Uterus (tissue), 2 donors: ENCODE measurements around the gene FAM240A.

Experiments used
- POLR2A ChIP-seq, 2 donors: fragments of 450-650 bp; IDR thresholded peaks; one replicate each; pipeline ENCODE4 v1.6.1; 2016; ENCODE audit warnings: antibody characterized with exemption in 2 of 2, mild to moderate bottlenecking in 1 of 2, moderate library complexity in 1 of 2
- TF ChIP-seq, protein P1 (sequence below), 4 experiments: fragments of 200-600 bp in 2 of 4; fragments of 450-650 bp in 2 of 4; sonication (generic) in 2 of 4; IDR thresholded peaks; one replicate each; pipeline ENCODE4 v1.5.1; 2016 to 2019; ENCODE audit warnings: antibody characterized with exemption in 4 of 4, mild to moderate bottlenecking in 2 of 4, moderate library complexity in 1 of 4

DNA sequence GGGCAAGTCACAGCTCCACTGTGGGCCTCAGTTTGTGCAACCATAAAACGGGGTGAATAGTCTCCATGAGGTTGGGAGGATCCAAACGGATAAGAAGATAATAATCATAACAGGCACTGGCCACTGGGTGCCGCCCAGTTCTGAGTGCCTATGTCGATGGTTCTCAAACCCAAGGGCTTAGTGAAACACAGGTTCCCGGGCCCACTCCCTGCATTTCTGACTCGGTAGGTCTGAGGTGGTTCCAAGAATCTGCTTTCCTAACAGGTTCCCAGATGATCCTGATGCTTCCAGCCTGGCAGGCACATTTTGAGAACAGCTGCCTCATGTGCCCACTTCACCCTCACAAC lies 60.0 kb downstream of the FAM240A start:
- no peak for TF ChIP-seq POLR2A (IDR thresholded peaks at IDR 0.05)
- TF ChIP-seq, protein P1, sequence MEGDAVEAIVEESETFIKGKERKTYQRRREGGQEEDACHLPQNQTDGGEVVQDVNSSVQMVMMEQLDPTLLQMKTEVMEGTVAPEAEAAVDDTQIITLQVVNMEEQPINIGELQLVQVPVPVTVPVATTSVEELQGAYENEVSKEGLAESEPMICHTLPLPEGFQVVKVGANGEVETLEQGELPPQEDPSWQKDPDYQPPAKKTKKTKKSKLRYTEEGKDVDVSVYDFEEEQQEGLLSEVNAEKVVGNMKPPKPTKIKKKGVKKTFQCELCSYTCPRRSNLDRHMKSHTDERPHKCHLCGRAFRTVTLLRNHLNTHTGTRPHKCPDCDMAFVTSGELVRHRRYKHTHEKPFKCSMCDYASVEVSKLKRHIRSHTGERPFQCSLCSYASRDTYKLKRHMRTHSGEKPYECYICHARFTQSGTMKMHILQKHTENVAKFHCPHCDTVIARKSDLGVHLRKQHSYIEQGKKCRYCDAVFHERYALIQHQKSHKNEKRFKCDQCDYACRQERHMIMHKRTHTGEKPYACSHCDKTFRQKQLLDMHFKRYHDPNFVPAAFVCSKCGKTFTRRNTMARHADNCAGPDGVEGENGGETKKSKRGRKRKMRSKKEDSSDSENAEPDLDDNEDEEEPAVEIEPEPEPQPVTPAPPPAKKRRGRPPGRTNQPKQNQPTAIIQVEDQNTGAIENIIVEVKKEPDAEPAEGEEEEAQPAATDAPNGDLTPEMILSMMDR (IDR thresholded peaks at IDR 0.05), result no peak
